Pulmonary artery endothelial cell (primary cell): ENCODE measurements around the gene MAB21L4. TPM values are rescaled to one million over a fixed set of nuclear protein-coding genes. Genes with fewer than 3 reads are reported as not detected.

Experiments used
- DNase-seq: peaks from one replicate; pipeline ENCODE4 v3.0.0-alpha.2; 2011; ENCODE audit warnings: low read depth, low spot score
- total RNA-seq: library from RNA; depleted of rRNA; stranded (reverse); fragments of >200 nt; gene quantifications from 2 replicates; pipeline ENCODE4 v1.2.3, GENCODE V29; 2014

Gene MAB21L4
- not detected in 2 replicates for total RNA-seq

DNA sequence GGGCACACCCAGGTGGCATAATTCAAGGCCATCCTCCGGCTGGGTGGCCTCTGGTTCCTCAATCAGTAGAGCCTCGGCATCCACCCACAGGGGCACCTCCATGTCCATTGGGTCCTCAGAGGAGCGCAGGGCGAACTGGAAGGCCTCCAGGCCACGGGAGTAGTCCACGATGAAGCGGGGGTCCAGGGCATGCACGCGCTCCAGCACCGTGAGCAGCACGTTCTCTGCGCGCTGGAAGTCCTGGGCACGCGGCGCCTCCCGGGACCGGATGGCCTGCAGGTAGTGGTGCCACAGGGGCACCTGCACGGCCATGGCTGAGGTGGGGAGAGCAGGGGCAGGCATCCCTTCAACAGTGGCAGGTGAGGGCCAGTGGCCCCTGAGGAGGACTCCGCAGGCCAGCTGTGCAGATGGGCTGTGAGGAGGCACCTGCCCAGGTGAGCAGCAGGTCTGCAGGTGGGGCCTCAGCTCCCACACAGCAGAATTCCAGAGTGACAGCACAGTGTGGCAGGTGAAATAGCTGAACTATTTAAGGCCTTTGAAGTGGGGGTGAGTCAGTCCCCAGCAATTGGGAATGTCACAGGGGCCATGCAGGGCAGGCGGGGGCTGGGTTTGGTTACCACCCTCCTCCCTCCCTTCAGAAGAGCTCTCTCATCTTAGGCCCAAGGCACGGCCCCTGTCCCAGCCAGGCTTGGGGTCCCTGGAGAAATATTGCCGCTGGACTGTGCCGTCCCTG is at the start of gene MAB21L4:
Gene MAB21L4 (minus strand): TSS at position 501 of the 733 bp plus-strand sequence. CDS start 159 bp downstream, at position 342.
- DNase-seq, result no peak

DNA sequence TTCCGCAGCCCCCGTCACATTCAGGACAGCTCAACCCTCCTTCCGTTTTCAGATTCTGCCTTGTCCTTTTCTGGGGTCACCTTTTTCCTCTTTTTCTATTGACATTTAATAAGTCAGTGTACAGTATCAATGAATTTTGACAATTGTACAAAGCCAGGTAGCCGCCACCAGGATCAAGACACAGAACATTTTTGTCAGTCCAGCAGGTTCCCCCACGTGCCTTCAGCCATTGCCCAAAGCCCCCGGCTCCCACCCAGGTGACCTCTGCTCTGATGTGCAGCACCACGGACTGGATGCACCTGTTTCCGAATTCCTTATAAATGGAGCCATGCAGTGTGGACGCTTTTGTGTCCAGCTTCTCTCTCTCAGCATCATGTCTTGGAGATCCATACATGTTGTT is 40.1 kb upstream of the MAB21L4 start:
- DNase-seq, result no peak

- DNase-seq, result no peak
These were observed 39.3 kb upstream of the MAB21L4 start for GRCh38 chr2:240935103-240935876.

DNA sequence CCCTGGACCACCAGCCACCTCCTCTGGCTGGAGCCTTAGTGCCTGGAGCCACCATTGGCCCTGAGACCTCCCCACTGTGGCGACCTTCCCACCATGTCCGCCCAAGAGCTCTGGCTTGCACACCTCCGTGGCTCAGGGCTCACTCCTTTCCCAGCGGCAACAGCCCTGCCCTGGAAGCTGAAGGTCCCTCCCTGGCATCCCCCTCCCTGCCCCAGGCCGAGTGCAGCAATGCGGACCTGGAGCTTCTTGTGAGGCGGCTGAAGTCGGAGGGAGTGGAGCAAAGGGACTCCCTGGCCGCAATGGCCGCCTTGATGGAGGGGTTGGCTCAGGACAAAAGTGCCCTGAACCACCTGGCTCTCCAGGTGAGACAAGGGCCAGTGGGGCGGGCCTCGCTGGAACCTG is 38.7 kb upstream of the MAB21L4 start:
- DNase-seq, result no peak

DNA sequence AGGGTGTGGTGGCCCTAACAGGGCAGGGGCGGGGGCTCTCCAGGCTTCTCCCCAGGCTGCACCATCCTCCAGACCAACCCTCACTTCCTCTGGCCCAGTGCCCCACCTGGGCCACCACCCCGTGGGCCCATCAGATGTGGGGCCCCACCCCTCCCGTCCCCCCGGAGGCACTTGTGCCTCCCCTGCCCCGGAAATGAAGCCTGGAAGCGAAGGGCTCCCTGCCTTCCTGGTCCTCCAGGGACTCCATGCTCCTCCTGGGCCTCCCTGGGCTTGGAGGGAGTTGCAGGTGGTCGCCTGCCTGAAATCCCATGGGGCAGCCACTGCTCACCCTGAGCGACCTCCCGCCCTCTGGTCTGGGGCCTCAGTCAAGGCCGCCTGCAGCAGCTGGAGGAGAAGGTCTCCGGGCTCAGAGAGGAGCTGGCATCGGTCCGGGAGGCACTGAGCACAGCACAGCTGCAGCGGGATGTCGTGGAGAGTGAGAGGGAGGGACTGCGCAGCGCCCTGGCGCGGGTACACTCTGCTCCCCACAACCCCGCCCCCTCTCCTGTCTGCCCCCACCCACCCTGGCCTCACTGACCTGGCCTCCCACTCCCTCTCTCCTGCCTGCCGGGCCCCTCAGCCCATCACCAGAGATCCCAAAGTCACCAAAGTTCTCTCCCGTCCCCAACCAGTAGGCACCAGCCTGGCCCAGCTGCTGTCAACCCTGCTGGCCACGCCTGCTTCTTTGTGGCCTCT is 38.2 kb upstream of the MAB21L4 start:
- no peak for DNase-seq

DNA sequence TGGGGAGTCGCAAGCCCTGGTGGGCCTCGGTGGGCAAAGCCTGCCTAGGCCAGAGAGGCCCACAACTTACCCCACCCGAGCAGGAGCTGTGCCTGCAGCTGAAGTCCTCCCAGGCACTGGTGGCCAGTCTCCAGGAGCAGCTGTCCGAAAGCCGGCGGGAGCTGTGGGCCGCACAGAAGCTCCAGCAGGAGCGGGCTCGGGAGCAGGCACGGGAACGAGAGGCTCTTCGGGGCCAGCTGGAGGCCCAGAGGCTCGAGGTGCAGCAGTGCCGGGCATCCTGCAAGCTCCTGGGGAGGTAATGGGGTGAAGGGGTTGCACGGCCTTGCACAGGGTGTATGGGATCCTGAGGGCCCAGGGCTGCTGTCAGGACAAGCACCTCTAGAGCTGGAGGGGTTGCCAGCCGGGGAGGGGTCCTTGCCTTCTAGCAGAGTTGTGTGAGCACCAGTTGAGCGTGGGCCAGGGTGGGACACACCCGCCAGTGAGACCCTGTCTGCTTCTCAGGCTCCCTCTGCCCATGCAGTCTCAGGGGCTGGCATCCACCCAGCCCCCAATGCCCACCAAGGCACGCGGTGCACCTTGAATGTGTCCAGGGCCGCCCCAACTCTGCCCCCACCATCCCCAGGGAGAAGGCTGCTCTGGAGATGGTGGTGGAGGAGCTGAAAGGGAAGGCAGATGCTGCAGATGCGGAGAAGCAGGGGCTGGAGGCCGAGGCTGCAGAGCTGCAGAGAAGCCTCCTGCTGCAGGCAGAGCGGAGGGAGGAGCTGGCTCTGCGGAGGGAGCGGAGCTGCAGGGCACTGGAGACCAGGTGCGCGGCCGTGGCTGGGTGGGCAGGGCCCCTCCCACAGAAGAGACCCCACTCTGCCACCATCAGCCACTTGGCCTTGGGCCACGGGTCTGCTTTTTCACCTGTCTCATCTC is 37.4 kb upstream of the MAB21L4 start:
- DNase-seq, result no peak

GRCh38 chr2:240932724-240933047 is 36.7 kb upstream of the MAB21L4 start:
- DNase-seq, result no peak

GRCh38 chr2:240932001-240932723 is 36.2 kb upstream of the MAB21L4 start:
- no peak for DNase-seq

DNA sequence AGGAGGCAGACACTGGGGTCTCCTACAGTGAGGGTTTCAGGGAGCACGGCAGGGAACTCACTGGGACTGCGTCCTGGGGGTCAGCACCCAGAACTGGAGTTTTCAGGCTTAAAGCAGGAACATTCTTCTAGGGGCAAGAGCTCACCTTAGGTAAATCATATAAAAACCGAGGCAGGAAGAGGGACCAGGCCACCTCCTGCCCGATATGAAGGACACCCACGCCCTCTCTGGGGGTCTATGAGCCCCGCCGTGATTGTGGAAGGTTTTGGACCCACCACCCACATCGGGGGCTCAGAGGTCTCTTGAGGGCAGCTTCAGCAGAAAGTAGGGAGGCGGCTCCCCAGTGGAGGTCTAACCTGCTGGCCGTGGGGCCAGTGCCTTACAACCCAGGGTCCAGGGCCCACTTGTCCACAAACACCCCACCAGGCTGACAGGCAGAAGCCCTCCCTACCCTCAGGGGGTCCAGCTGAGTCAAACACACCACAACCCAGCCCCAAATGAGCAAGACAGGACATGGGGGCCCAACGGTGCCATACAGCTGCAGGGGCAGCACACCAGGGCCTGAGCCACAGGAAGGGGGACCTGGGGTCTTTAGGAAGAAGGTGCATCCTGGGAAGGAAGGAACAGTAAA is 35.5 kb upstream of the MAB21L4 start:
- DNase-seq, result no peak

- no peak for DNase-seq
These were observed 34.8 kb upstream of the MAB21L4 start for GRCh38 chr2:240930631-240931318.

DNA sequence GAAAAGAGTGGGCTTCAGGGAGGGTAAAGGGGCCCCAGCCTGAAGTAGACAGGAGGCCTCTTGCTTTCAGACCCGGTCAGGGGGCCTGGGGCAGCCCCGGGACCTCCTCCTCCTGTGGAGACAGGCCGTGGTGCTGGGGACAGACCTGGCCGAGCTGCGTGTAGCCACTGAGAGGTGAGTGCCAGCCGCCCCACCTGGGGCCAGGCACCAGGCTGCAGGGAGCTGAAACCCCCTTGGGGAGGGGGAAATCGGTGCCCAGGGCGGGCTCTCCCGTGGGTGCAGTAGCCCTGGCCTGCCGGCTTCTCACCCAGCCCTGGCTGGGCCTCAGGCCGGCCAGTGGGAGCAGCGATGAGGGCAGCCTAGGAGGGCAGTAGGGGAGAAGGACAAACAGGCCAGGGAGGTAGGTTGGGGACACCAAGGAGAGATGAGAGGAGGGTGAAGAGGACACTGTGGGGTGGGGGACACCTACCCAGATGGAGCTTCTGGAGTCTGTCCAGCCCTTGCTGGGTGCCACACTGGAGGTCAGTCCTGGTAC is 34.2 kb upstream of the MAB21L4 start:
- no peak for DNase-seq

- no peak for DNase-seq
These were observed 33.6 kb upstream of the MAB21L4 start for GRCh38 chr2:240929364-240930095.

DNA sequence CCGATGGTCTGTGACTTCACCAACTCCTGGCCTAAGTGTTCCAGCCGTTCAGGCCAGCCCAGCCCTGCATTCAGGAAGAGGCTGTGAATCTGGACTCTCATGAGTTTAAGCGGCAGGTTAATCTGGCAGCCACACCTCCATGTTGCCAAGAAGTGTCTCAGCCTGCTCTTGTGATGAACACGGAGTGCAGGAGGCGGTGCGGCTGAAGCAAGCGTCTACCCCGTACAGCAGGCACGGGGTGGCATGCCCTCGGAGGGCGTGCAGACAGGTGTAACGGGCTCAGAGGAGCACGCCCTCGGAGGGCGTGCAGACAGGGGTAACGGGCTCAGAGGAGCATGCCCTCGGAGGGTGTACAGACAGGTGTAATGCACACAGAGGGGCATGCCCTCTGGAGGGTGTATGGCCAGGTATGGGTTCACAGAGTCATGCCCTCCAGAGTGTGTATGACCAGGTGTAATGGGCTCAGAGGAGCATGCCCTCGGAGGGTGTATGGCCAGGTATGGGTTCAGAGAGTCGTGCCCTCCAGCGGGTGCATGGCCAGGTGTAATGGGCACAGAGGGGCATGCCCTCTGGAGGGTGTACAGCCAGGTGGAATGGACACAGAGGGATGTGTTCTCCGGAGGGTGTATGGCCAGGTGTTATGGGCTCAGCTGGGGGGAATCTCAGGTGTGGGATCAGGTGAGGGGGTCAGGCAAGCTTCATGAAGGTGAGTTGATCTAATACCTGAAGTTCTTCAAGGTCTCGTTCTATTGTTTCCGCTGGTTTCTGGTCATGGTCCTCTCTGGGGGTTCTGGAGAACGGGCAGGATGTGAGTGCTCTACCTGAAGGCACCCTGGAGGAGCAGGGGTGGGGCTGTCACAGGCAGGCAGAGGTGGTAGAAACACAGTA is 32.8 kb upstream of the MAB21L4 start:
- DNase-seq, result no peak

DNA sequence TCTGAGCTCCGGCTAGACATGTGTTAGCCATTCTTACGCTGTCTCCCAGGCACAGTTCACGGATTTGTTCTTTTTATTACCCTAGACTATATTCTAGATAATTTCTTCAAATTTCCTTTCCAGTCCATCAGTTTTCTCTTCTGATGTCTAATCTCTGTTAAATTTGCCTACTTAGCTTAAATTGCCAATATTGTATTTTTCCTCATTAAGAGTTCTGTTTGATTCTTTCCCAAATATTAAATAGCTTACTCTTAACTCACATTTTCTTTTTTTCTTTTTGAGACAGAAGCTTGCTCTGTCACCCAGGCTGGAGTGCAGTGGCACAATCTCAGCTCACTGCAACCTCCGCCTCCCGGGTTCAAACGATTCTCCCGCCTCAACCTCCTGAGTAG is 31.4 kb upstream of the MAB21L4 start:
- DNase-seq, result no peak

DNA sequence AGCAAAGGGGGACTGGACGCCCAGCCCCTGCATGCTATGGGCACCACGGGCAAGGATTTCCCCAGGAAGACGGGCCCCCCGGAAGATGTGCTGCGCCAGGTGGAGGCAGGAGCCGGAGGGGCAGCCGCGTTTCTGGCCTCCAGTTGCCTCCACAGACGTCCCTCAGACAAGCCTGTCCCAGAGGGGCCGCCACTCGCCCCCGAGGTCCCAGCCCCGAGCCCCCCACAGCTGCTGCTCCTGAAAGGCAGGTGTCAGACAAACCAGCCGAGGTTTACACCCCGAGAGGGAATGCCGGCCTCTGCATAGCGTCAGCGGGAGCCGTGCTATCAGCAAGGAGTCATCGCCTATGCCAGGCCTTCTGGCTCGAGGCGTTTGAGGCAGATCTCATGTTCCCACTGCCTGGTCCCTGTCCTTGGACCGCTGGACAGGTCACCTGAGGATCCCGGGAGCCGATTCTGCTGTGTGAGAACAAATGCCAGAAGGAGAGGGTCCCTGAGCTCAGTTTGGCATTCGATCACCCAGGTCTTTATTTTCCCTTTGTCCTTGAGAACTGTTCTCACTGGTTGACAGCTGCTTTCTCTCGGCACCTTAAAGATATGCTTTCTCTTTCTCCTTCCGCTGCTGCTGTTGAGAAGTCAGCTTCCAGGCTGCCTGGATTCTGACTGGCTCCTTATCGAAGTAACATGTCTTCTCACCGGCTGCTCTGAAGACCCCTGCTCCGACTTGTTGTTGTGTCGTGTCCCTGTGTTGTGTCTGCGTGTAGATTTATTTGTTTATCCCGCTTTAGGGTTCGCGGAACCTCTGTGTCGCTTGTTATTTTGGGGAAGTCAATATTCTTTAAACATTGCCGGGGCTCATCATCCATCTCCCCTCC is 30.8 kb upstream of the MAB21L4 start:
- no peak for DNase-seq
